Neural progenitor cell (in vitro differentiated cells): Measurements from ENCODE around the gene TM9SF3. TPM values are rescaled to one million over a fixed set of nuclear protein-coding genes. Genes with fewer than 3 reads are reported as not detected.

Experiments used
- DNase-seq: peaks from one replicate; pipeline ENCODE4 v3.0.0-alpha.2; 2016; ENCODE audit warnings: low spot score
- H2AFZ ChIP-seq: fragments of 200-600 bp; sonication (generic); replicated peaks from 2 replicates; pipeline ENCODE4 v1.6.1; 2016; ENCODE audit warnings: antibody characterized with exemption
- H3F3A ChIP-seq: fragments of 200-600 bp; sonication (generic); 2 replicates; pipeline ENCODE4 v1.6.1; 2016; ENCODE audit warnings: antibody characterized with exemption, low read depth
- H3K27ac ChIP-seq: fragments of 200-600 bp; sonication (generic); 2 replicates; pipeline ENCODE4 v1.5.1; 2016; ENCODE audit warnings: mild to moderate bottlenecking
- H3K27me3 ChIP-seq: fragments of 200-600 bp; sonication (generic); 2 replicates; pipeline ENCODE4 v1.6.1; 2016; ENCODE audit warnings: mild to moderate bottlenecking, moderate library complexity
- H3K36me3 ChIP-seq: fragments of 200-600 bp; sonication (generic); 2 replicates; pipeline ENCODE4 v1.5.1; 2016
- H3K4me1 ChIP-seq: fragments of 200-600 bp; sonication (generic); 2 replicates; pipeline ENCODE4 v1.6.1; 2016; ENCODE audit warnings: mixed run types
- H3K4me2 ChIP-seq: fragments of 200-600 bp; sonication (generic); 2 replicates; pipeline ENCODE4 v1.6.1; 2016
- H3K4me3 ChIP-seq: fragments of 200-600 bp; sonication (generic); 2 replicates; pipeline ENCODE4 v1.5.1; 2016
- H3K79me2 ChIP-seq: fragments of 200-600 bp; sonication (generic); 2 replicates; pipeline ENCODE4 v1.6.1; 2016; ENCODE audit warnings: low read depth
- H3K9ac ChIP-seq: fragments of 200-600 bp; sonication (generic); 2 replicates; pipeline ENCODE4 v1.6.1; 2016
- H3K9me3 ChIP-seq: fragments of 200-600 bp; sonication (generic); 2 replicates; pipeline ENCODE4 v1.5.1; 2016; ENCODE audit warnings: low read depth
- H4K20me1 ChIP-seq: fragments of 200-600 bp; sonication (generic); 2 replicates; pipeline ENCODE4 v1.6.1; 2016; ENCODE audit warnings: low read depth
- H3K27ac Mint-ChIP-seq: 3 replicates; pipeline ENCODE4 v1.8.0; 2021; ENCODE audit warnings: mixed read lengths
- H3K27me3 Mint-ChIP-seq: 2 replicates; pipeline ENCODE4 v1.8.0; 2022; ENCODE audit warnings: low read depth, mild to moderate bottlenecking, inconsistent platforms, moderate library complexity, mixed read lengths; ENCODE audit not compliant: insufficient read depth
- H3K36me3 Mint-ChIP-seq: 3 replicates; pipeline ENCODE4 v1.8.0; 2021; ENCODE audit warnings: mixed read lengths
- H3K4me1 Mint-ChIP-seq: 3 replicates; pipeline ENCODE4 v1.8.0; 2021; ENCODE audit warnings: mixed read lengths
- H3K4me3 Mint-ChIP-seq: 3 replicates; pipeline ENCODE4 v1.8.0; 2021; ENCODE audit warnings: mild to moderate bottlenecking, moderate library complexity, mixed read lengths
- H3K9me3 Mint-ChIP-seq: 3 replicates; pipeline ENCODE4 v1.8.0; 2020; ENCODE audit warnings: mixed read lengths
- CTCF ChIP-seq: fragments of 200-600 bp; sonication (generic); IDR thresholded peaks from 2 replicates; pipeline ENCODE4 v1.5.1; 2017; ENCODE audit warnings: antibody characterized with exemption, mild to moderate bottlenecking
- EZH2 ChIP-seq: fragments of 200-600 bp; sonication (generic); IDR thresholded peaks from 2 replicates; pipeline ENCODE4 v1.6.1; 2017; ENCODE audit warnings: antibody characterized with exemption, mild to moderate bottlenecking, moderate library complexity
- EZH2phosphoT487 ChIP-seq: fragments of 200-600 bp; sonication (generic); IDR thresholded peaks from 2 replicates; pipeline ENCODE4 v1.6.1; 2017; ENCODE audit warnings: antibody characterized with exemption
- total RNA-seq: library from RNA; depleted of rRNA; stranded (reverse); fragments of >200 nt; gene quantifications from 2 replicates; pipeline ENCODE4 v1.2.3, GENCODE V29; 2015; ENCODE audit warnings: low replicate concordance

The TM9SF3 gene
- 73.1 and 122 TPM in 2 replicates for total RNA-seq

DNA sequence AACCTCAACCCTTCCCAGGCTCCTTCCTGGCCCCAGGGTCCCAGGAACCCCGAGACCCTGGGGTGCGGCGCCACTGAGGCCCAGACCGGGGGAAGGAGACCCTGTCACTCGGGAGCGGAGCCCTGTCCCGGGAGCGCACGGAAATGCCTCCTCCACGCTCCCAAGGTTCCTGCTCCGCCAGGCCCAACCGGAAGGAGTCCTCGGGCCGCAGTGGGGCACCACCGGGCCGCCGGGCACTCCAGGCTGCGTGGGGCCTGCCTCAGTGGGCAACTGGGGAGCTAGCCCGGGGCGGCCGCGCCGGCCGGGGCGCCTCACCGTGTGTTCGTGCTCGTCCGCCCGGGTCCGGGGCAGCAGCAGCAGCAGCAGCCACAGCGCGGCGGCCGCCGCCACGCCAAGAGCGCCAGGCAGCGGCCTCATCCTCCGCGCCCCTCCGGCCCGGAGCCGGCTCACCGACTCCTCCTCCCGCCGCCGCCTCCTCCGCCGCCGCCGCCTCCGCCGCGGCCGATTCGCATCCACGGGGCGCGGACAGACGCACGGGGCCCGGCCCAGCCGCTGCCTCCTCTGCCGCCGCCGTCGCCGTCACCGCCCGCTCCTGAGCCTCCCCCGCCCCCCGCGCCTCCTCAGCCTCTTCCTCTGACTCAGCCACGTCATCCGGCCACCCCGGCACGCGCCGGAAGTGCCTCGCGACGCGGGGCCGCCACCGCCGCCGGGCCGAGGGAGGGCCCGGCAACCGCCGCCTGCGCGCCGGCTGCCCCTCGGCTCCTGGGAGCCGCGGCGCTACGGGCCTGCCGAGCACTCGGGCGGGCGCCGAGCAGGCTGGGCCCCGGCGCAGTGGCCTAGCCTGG lies at the start of gene TM9SF3:
Gene TM9SF3, minus strand, starts transcription at position 594 of the 845 bp plus-strand sequence. Its CDS starts 177 bp downstream, at position 417.
- DNase-seq = peak; percentile 96
- Mint-ChIP-seq H3K4me3 (peak within 1 kb of the TSS; percentile 93), H3K27ac (peak within 1 kb of the TSS; percentile 99)

GRCh38 chr10:96636551-96636950 lies 49.7 kb upstream of the TM9SF3 start:
- Histone ChIP-seq H3K27me3 (no peaks in the 10 kb centered on the region), H3K36me3 (no peaks in the 10 kb centered on the region), H3K4me3 (no peak overlapping the region), H3K9ac (no peak overlapping the region), H4K20me1 (no peaks in the 10 kb centered on the region), H3F3A (no peaks in the 10 kb centered on the region), H3K4me2 (no peak overlapping the region), H3K27ac (no peak overlapping the region), H2AFZ (no peak overlapping the region), H3K9me3 (no peaks in the 10 kb centered on the region), H3K79me2 (no peaks in the 10 kb centered on the region), H3K4me1 (no peaks in the 10 kb centered on the region)
- Mint-ChIP-seq H3K9me3 (no peaks in the 10 kb centered on the region), H3K27me3 (peaks cover 8% of the 10 kb centered on the region), H3K27ac (no peak overlapping the region), H3K4me1 (peaks cover 19% of the 10 kb centered on the region), H3K4me3 (no peak overlapping the region), H3K36me3 (no peaks in the 10 kb centered on the region)
- DNase-seq = no peak
- TF ChIP-seq EZH2 (no peak), EZH2phosphoT487 (no peak), CTCF (no peak)

More for the DNA sequence above, at the start of gene TM9SF3:
- Histone ChIP-seq H3K9ac (peak within 1 kb of the TSS; percentile 95), H3K79me2 (peaks cover 58% of the 10 kb centered on the region), H4K20me1 (peaks cover 46% of the 10 kb centered on the region), H3F3A (peaks cover 16% of the 10 kb centered on the region), H3K4me1 (peaks cover 26% of the 10 kb centered on the region), H3K27ac (peak within 1 kb of the TSS; percentile 97), H3K4me3 (peak within 1 kb of the TSS; percentile 81), H2AFZ (peak within 1 kb of the TSS; percentile 77), H3K27me3 (no peaks in the 10 kb centered on the region), H3K36me3 (no peaks in the 10 kb centered on the region), H3K4me2 (peak within 1 kb of the TSS; percentile 96), H3K9me3 (no peaks in the 10 kb centered on the region)
- no peaks in the 10 kb centered on the region for H3K36me3 Mint-ChIP-seq
- no peaks in the 10 kb centered on the region for H3K27me3 Mint-ChIP-seq
- TF ChIP-seq EZH2 = no peak
- TF ChIP-seq CTCF = no peak
- TF ChIP-seq EZH2phosphoT487 = no peak
- peaks cover 19% of the 10 kb centered on the region for H3K4me1 Mint-ChIP-seq
- no peaks in the 10 kb centered on the region for H3K9me3 Mint-ChIP-seq

- no peak overlapping the region for H3K9ac ChIP-seq
- H2AFZ ChIP-seq = no peak overlapping the region
- Mint-ChIP-seq H3K4me1 (peaks cover 10% of the 10 kb centered on the region), H3K4me3 (no peak overlapping the region), H3K36me3 (no peaks in the 10 kb centered on the region), H3K27me3 (peaks cover 2% of the 10 kb centered on the region), H3K27ac (no peak overlapping the region), H3K9me3 (no peaks in the 10 kb centered on the region)
- H4K20me1 ChIP-seq = no peaks in the 10 kb centered on the region
- H3K79me2 ChIP-seq = no peaks in the 10 kb centered on the region
- no peak overlapping the region for H3K4me3 ChIP-seq
- no peaks in the 10 kb centered on the region for H3K36me3 ChIP-seq
- H3K27ac ChIP-seq = no peak overlapping the region
- no peaks in the 10 kb centered on the region for H3K4me1 ChIP-seq
- no peaks in the 10 kb centered on the region for H3F3A ChIP-seq
- no peaks in the 10 kb centered on the region for H3K27me3 ChIP-seq
- no peak overlapping the region for H3K4me2 ChIP-seq
- no peaks in the 10 kb centered on the region for H3K9me3 ChIP-seq
- DNase-seq = no peak
- TF ChIP-seq CTCF = no peak
- no peak for TF ChIP-seq EZH2phosphoT487
- no peak for TF ChIP-seq EZH2
Observed at GRCh38 chr10:96632974-96633710, 46.3 kb upstream of the TM9SF3 start.
